ENCODE results near the gene NAALADL1.

- no peak for TF ChIP-seq CTCF (IDR thresholded peaks at IDR 0.05 in 2 of 3, conservative IDR thresholded peaks at IDR 0.05 in 1 of 3; ENCODE audit: borderline replicate concordance in 1 of 3, insufficient read depth in 1 of 3, low read depth in 2 of 3, low read length in 2 of 3)
- no peak for TF ChIP-seq EZH2 (IDR thresholded peaks at IDR 0.05)
- no peak for TF ChIP-seq POLR2A (IDR thresholded peaks at IDR 0.05; ENCODE audit: borderline replicate concordance, extremely low read depth, insufficient read depth, insufficient read length)
- TF ChIP-seq REST (IDR thresholded peaks at IDR 0.05; ENCODE audit: low read depth), result no peak
- no peak for TF ChIP-seq CBX3 (IDR thresholded peaks at IDR 0.05; ENCODE audit: low read depth)
- TF ChIP-seq YY1 (IDR thresholded peaks at IDR 0.05; ENCODE audit: extremely low read depth, insufficient replicate concordance, low read depth, low read length), result no peak
Observed at GRCh38 chr11:65051398-65051858, 6.9 kb downstream of the NAALADL1 start.
